Measurements from ENCODE around the gene ZC3H13. TPM values are rescaled to one million over a fixed set of nuclear protein-coding genes. Genes with fewer than 3 reads are reported as not detected.

The ZC3H13 gene
- total RNA-seq, 4 donors from 2014 or later, result 14.7 to 20.7 (median 17.1) TPM

DNA sequence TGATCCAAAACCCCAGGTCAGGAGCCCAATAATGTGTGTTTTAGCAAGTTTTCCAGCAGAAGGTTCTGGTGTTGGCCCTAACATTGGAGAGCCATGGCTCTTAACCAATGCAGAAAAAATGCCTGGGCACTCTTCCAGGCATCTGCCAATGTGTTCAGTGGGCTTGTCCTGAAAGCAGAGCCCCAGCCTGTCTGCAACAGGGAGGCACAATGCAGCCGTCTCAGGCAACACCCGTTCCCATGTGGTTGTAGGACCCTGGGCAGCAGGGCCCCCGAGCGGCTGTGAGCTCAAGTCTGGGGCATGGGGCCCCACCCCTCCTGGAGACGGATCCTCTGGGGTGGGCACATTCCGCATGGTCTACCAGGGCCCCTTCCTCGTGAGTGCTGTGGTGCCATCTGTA is 142.9 kb downstream of the ZC3H13 start:
- DNase-seq, result no peak
- TF ChIP-seq POLR2A (IDR thresholded peaks at IDR 0.05), result no peak
- TF ChIP-seq, protein P1, sequence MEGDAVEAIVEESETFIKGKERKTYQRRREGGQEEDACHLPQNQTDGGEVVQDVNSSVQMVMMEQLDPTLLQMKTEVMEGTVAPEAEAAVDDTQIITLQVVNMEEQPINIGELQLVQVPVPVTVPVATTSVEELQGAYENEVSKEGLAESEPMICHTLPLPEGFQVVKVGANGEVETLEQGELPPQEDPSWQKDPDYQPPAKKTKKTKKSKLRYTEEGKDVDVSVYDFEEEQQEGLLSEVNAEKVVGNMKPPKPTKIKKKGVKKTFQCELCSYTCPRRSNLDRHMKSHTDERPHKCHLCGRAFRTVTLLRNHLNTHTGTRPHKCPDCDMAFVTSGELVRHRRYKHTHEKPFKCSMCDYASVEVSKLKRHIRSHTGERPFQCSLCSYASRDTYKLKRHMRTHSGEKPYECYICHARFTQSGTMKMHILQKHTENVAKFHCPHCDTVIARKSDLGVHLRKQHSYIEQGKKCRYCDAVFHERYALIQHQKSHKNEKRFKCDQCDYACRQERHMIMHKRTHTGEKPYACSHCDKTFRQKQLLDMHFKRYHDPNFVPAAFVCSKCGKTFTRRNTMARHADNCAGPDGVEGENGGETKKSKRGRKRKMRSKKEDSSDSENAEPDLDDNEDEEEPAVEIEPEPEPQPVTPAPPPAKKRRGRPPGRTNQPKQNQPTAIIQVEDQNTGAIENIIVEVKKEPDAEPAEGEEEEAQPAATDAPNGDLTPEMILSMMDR (IDR thresholded peaks at IDR 0.05 in 4 of 5, conservative IDR thresholded peaks at IDR 0.05 in 1 of 5), result no peak
- in situ Hi-C loops (cut with MboI; ENCODE audit: low sequenced_read_pairs in 4 of 4), result no loop called here
- Histone ChIP-seq H3K27me3 (no peaks in the 10 kb centered on the region), H3K4me3 (no peak overlapping the region), H3K36me3 (no peaks in the 10 kb centered on the region), H3K4me1 (peaks cover 0 to 8% of the 10 kb centered on the region in 2 donors), H3K9me3 (no peaks in the 10 kb centered on the region), H3K27ac (no peak overlapping the region)
- intact Hi-C loops (cut with DNase I; ENCODE audit: low total_unique reads), result no loop called here
- ATAC-seq, result no peak

DNA sequence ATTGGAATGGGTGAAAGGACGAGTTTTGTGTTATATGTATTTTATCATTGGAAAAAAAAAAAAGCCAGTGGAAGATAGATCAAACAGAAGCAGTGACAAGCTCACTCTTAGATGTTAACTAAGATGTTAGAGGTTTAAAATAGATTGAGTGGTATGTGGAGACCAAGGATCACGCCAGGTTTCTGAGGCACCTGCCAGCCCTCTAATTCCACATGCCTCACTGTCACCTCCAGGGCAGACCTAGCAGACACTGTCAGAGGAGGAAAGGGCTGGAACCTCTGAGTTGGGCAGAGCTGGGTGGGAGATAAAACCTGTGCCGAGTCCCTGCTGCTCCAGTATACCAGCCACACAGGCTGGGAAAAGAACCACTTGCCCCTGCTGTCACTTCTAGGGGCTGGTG is 143.5 kb downstream of the ZC3H13 start:
- Histone ChIP-seq H3K4me1 (peaks cover 0 to 8% of the 10 kb centered on the region in 2 donors), H3K4me3 (no peak overlapping the region), H3K27ac (no peak overlapping the region), H3K27me3 (no peaks in the 10 kb centered on the region), H3K36me3 (no peaks in the 10 kb centered on the region), H3K9me3 (no peaks in the 10 kb centered on the region)
- TF ChIP-seq, protein P1 (IDR thresholded peaks at IDR 0.05 in 4 of 5, conservative IDR thresholded peaks at IDR 0.05 in 1 of 5), result no peak
- TF ChIP-seq POLR2A (IDR thresholded peaks at IDR 0.05), result no peak
- in situ Hi-C loops (cut with MboI; ENCODE audit: low sequenced_read_pairs in 4 of 4) (no loop called here), intact Hi-C loops (cut with DNase I; ENCODE audit: low total_unique reads) (no loop called here)
- DNase-seq (no peak), ATAC-seq (no peak)

DNA sequence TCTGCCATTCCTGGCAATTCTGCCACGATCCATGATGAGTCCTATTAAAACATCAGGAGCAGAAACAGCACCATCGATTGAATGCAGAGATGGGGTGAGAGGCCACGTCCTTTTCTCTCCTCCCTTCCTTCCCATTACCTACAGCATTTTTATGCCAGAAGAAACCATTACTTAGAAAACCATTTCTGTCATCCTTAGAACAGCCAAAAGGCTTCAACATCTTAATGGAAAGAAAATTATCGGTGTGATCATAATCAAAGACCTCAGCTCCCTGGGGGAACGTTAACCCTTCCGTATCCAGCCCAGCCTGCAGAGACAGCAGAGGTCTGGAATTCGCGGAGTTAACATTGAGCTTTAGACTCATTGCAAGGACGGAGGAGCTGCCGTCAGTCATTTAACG is 145.0 kb downstream of the ZC3H13 start:
- intact Hi-C loops (cut with DNase I; ENCODE audit: low total_unique reads) (no loop called here), in situ Hi-C loops (cut with MboI; ENCODE audit: low sequenced_read_pairs in 4 of 4) (no loop called here)
- ATAC-seq, result no peak
- Histone ChIP-seq H3K36me3 (no peaks in the 10 kb centered on the region), H3K9me3 (no peaks in the 10 kb centered on the region), H3K27me3 (no peaks in the 10 kb centered on the region), H3K4me1 (peaks cover 0 to 8% of the 10 kb centered on the region in 2 donors), H3K4me3 (no peak overlapping the region), H3K27ac (no peak overlapping the region)
- no peak for TF ChIP-seq POLR2A (IDR thresholded peaks at IDR 0.05)
- TF ChIP-seq, protein P1 (IDR thresholded peaks at IDR 0.05 in 4 of 5, conservative IDR thresholded peaks at IDR 0.05 in 1 of 5), result no peak
- no peak for DNase-seq

Other genes starting within 250 kb of the ZC3H13 start
- gene SIAH3, start 201.0 kb downstream of the ZC3H13 start, total RNA-seq, result not detected
- gene CPB2, start 52.3 kb upstream of the ZC3H13 start, total RNA-seq, result 1 to 10 TPM in 1 of 4 donors, under 1 TPM in 1, not detected in 2; 0.42 to 1.4 TPM
- gene LCP1, start 129.4 kb upstream of the ZC3H13 start, total RNA-seq, result 10 to 100 TPM in 2 of 4 donors, 1 to 10 TPM in 2; 3.7 to 12.5 (median 10.1) TPM
- not detected for gene LRRC63, start 159.2 kb upstream of the ZC3H13 start, total RNA-seq

All from gastrocnemius medialis (tissue), 4 donors.